Adipose tissue (tissue), 3 donors: Measurements from ENCODE around the gene EFHC2. TPM values are rescaled to one million over a fixed set of nuclear protein-coding genes. Genes with fewer than 3 reads are reported as not detected.
"Not testable (repeated sequence)": the region's sequence is repeated elsewhere in the genome, so short reads cannot be mapped to it uniquely, and the experiment has no call there.

Source experiments
- H3K27ac ChIP-seq: one replicate; pipeline ENCODE4 v1.5.1; 2013; ENCODE audit warnings: low read depth, low read length
- WGBS, 3 donors: extraction: QIAGEN DNeasy Blood & Tissue Kit; methylation state at CpG; one replicate each; pipeline ENCODE4 v1.1.7; 2013; 5-methylcytosine and 5-hydroxymethylcytosine counted together
- polyA plus RNA-seq, 3 donors: library from polyadenylated mRNA; stranded (reverse); fragments of 200-250 nt; gene quantifications; one replicate each; pipeline ENCODE4 v1.2.3, GENCODE V29; 2013
- donor health status: healthy with polysubstance abuse.
- donor health status: Bipolar disorder and iron deficiency.
- donor health status: healthy.

Gene EFHC2
- polyA plus RNA-seq, 3 donors = 0.15 to 0.67 (median 0.53) TPM

DNA sequence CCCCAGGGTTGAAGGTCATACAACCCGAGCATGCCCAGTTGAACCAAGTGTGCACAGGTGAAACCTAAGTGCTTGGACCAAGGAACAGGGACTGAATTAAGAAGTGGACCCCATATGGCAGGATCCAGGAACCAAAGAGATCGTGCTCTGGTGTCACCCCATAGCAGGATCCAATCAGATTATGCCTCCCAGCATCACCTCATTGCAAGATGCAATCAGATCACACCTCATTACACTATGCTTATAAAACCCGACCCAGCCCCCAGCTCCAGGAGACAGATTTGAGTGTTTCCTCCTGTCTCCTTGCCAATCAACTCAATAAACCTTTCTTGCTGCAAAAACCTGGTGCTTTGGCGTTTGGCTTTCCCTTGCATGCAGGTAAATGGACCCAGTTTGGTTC, 37.6 kb downstream of the EFHC2 start:
- WGBS, 3 donors = 85 to 86% (median 85%) methylated on average over 4 of the region's 4 CpGs
- H3K27ac ChIP-seq = no peak overlapping the region

DNA sequence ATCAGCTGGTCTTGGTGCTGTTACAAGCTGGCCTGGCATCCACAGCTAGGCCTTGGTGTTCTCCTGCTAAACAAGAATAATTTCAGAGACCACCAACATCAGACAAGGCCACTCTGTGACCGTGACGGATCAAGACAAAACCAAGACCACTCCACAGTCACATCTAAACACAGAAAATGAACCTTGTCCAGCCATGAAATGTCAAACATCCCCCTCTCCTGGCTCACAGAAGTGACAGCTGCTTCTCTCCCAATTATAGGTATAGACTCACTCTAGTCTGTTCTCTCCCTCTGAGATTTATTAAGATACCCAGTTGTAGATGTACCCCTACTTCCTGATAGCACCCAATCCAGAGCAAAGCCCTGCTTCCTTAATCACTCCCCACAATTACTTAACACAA, 40.4 kb downstream of the EFHC2 start:
- 95 to 97% (median 96%) methylated on average over 2 of the region's 2 CpGs for WGBS, 3 donors
- no peak overlapping the region for H3K27ac ChIP-seq

DNA sequence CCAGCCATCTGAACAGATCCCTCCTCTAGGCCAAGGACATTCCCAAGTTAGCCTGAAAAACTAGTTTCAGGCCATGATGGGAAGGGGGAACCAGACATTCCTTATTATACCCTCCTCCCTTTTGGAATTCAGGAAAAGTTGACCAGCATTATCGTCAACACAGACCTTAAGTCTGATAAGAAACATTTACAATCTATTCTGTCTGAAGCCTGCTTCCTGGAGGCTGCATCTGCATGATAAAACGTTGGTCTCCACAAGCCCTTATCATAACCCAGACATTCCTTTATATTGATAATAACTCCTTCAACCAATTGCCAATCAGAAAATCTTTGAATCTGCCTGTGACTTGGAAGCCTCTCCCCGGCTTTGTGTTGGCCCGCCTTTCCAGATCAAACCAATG, 44.3 kb downstream of the EFHC2 start:
- WGBS, 3 donors = 50 to 61% (median 60%) methylated on average over 4 of the region's 4 CpGs
- no peak overlapping the region for H3K27ac ChIP-seq

DNA sequence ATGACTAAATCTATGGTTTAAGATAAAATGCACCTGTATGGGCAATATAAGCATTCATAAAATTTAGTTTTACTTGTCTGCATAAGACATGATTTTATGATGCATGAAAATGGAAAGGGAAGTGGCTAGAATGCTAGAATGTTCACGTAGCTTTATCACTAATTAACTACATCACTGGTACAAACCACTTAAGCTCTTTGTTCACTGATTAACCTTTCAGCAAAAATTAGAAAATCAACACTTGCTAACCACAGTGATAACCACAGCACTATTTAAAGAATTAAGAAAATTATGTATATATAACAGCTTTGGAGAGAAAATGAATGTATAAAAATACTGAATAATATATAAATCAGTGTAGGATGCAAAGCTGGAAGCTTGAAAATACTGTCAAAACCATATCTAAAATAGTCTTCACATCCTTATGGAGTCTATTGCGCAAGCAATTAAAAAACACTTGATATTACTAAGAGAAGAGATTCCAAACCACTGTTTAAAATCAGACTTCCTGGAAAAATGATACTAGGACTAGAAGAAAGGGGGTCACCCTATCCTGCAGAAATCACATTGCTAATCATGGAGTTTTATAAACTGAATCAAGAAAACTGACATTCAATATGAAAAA, 51.9 kb downstream of the EFHC2 start:
- WGBS, 3 donors = 52 to 77% (median 77%) methylated on average over 2 of the region's 2 CpGs

DNA sequence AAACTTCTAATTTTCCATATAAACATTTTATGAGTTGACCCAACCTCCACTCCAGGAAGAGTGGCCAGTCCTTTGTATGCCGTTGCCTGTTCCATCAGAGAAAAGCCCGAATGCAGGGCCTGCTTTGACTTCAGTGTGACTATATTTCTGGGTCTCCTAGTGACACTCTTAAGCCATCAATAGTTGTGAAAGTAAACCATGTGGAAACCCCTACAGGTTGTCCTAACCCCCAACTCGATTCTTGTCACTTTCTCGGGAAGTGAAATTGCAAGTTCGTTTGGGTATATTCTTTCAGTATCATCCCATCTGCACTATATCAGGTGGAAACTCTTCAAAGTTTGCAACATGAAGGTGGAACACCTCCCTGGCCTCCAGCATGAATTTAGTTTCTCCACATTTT, 52.8 kb downstream of the EFHC2 start:
- WGBS, 3 donors = 85 to 92% (median 88%) methylated on average over 5 of the region's 5 CpGs
- H3K27ac ChIP-seq = no peak overlapping the region

More for the DNA sequence above, 51.9 kb downstream of the EFHC2 start:
- no peak overlapping the region for H3K27ac ChIP-seq

DNA sequence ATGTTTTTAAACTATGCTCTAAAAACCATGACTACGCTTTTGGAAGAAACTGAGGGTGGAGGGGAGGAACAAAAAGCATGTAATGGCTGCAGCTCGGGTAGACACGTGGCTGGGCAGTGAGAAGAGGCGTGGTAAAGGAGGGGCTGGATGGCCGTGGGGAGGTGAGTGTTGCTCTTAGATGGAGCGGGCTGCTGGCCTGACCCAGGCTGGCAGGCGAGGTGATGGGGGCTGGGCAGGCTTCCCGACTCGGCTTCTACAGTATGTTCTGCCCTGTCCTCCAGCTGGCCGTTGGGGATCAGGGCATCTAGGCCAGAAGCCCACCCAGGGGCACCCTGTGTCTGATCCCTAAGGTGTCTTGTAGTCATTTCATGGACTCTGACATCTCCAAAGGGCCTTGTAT, 60.7 kb downstream of the EFHC2 start:
- H3K27ac ChIP-seq = no peak overlapping the region
- 85 to 91% (median 88%) methylated on average over 7 to 10 of the region's 10 CpGs for WGBS, 3 donors

DNA sequence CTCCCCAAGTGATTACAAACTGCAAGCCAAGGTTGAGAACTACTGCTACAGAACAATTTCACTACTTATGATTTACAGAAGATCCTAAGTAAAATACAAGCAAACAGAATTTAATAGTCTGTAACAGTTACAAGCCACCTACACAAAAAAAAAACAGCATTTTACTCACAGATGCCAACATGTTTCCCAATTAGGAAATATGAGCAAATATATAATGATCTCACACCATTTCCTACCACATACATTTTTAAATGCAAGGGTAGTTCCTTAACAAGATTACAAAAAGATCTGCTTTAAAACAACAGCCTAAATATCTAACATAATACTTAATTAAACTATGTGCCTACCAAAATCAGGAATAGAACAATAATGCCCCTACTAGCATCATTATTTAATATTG, 63.4 kb downstream of the EFHC2 start:
- no peak overlapping the region for H3K27ac ChIP-seq

DNA sequence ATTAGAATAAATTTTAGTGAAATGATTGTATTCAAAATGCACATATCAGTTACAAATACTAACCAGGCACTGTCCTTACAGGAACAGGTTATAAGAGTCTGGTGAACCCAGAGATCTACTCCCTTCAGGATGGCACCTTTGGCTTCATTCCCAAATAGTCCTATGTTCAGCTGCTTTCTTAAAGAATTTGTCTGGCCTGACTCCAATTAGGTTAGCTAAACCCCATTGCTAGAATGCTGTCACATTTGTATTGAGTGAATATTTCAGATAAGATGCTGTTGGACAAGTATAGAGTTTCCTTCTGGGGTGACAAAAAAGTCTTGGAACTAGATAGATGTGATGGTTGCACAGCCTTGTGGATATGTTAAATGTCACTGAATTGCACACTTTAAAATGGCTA, 69.4 kb downstream of the EFHC2 start:
- H3K27ac ChIP-seq = no peak overlapping the region

DNA sequence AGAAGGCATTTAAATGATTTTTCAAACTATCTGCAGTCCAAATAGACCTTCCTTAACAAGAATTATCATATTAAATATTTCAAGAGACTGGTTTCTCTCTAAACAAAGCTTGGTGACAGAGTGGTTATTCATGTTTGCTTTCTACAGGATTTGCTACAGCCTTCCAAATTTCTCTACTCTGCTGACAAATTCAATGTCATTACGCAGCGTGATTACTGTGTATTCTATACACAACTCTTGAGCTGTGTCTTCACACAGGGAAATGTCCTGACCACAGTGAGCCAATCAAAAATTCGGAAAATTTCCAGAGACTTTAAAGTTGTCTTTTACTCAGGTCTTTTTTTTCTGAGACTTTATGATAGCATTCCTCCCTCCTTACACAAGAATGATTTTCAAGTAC, 75.6 kb downstream of the EFHC2 start:
- WGBS, 3 donors = 77 to 90% (median 83%) methylated on average over 3 of the region's 3 CpGs
- H3K27ac ChIP-seq = no peak overlapping the region

DNA sequence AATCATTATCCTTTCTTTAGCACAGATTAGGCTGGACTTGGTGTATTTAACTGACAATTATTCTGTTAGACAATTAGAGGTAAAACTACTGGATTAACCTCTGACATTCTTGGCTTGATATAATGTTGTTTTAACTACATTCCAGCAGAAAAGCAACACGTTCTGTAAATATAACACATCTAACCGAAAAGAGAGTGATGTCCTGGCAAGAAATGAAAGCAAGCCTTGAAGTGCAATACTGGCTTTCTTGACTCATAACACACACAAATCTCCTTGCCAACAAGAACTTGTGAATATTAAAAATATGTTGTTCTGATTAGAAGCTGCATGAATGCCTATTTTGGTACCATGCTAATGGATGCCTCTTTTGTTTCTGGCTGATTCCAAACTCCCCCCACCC, 76.4 kb downstream of the EFHC2 start:
- no peak overlapping the region for H3K27ac ChIP-seq
- WGBS, 3 donors = 25 to 63% (median 46%) methylated on average over 2 of the region's 2 CpGs

DNA sequence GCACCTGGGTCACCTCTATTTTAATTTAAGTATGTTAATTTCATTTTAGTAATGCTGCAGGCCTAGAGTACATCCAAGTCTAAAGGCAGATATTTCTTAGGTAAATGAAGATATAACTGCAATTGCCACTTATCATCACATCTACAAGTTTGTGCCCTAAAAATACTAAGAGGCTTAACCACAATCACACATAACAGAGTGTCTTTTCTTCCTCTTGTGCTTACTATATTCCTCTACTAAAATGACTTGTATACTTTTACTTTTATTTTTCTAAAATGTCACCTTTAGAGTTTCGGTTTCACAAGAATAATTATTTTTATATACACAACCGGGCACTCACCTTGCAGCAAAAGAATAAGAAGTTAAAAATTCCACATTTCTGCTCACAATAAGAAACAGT, 77.9 kb downstream of the EFHC2 start:
- 71 to 83% (median 82%) methylated on average over 2 of the region's 2 CpGs for WGBS, 3 donors
- H3K27ac ChIP-seq = no peak overlapping the region

DNA sequence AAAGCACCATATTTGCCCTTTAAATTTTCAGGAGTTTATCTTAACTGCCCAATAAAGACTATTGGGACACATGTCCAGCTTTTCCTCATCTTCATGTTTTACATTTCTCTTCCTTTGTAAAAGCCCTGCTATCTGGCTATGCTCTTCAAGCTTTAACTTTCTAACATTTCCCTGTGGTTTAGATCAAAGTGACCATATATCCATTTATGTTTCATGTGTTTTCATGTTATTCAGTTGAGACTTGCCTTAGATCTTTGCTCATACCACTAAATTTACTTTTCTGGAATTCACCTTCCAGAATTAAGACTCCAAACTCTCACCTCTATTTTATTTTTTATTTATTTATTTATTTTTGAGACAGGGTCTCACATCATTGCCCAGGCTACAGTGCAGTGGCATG, 78.5 kb downstream of the EFHC2 start:
- no peak overlapping the region for H3K27ac ChIP-seq

DNA sequence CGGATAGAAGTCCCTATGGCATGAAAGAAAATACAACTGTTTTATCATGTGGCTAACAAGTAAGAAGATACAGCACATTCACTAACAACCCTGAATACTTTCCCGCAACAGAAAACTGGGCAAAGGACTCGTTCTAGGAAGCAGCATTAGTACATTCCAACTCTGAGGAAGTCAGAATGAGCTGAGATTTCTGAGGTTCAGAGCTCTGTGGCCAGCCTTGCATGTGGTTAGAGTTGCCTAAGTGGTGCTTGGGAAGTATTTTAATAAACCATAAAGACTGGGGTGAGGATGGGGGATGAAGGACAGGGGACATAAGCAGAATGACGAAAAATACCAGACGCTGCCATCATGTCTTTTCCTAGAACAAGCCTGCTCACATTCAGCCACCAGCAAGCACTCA, 82.2 kb downstream of the EFHC2 start:
- H3K27ac ChIP-seq = no peak overlapping the region
- WGBS, 3 donors = 67 to 90% (median 78%) methylated on average over 5 of the region's 5 CpGs

DNA sequence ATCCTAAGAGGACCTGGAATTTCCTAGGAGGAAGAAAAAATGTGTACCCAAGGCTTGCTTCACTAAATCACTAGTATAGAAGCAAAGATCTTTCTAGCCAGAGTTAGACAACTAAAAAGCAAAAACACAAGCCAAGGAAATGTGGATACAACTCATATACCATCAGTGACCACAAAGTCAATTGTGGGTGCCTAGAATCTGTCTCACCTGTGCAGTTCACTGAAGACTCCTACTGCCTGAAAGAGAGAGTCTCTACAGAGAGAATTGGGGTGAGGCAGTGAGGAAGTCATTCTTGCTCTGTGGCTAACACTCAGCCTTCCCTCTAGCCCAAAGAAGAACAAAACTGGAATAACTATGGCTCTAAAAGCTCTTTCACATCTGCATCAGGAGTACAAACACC, 82.9 kb downstream of the EFHC2 start:
- H3K27ac ChIP-seq = no peak overlapping the region

DNA sequence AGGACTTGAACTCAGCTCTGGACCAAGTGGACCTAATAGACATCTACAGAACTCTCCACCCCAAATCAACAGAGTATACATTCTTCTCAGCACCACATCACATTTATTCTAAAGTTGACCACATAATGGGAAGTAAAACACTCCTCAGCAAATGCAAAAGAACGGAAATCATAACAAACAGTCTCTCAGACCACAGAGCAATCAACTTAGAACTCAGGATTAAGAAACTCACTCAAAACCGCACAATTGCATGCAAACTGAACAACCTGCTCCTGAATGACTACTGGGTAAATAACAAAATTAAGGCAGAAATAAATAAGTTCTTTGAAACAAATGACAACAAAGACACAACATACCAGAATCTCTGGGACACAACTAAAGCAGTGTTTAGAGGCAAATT, 87.7 kb downstream of the EFHC2 start:
- H3K27ac ChIP-seq = not testable (repeated sequence)
- 69 to 88% (median 69%) methylated on average over 2 of the region's 2 CpGs for WGBS, 3 donors

DNA sequence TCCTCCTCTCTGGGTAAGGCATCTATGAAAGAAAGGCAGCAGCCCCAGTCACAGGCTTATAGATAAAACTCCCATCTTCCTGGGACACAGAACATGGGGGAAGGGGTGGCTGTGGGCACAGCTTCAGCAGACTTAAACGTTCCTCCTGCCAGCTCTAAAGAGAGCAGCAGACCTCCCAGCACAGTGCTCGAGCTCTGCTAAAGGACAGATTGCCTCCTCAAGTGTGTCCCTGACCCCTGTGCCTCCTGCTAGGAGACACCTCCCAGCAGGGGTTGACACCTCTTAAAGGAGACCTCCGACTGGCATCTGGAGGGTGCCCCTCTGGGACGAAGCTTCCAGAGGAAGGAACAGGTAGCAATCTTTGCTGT, 89.9 kb downstream of the EFHC2 start:
- WGBS, 3 donors = 29 to 43% (median 35%) methylated on average over 4 of the region's 4 CpGs
- H3K27ac ChIP-seq = no peak overlapping the region

DNA sequence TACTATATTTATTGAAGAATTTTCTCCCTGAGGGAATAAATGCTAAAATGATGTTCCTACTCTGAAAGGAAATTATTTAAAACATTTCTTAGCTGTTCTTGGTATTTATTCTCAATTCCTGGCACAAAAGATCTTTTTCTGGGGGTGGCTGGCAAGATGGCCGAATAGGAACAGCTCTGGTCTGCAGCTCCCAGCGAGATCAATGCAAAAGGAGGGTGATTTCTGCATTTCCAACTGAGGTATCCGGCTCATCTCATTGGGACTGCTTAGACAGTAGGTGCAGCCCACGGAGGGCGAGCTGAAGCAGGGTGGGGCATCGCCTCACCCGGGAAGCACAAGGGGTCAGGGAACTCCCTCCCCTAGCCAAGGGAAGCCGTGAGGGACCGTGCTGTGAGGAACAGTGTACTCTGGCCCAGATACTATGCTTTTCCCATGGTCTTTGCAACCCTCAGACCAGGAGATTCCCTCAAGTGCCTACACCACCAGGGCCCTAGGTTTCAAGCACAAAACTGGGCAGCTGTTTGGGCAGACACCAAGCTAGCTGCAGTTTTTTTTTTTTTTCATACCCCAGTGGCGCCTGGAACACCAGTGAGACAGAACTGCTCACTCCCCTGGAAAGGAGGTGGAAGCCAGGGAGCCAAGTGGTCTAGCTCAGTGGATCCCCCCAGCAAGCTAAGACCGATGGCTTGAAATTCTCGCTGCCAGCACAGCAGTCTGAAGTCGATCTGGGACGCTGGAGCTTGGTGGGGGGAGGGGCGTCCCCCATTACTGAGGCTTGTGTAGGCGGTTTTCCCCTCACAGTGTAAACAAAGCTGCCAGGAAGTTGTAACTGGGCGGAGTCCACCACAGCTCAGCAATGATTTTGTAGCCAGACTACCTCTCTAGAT, 90.5 kb downstream of the EFHC2 start:
- H3K27ac ChIP-seq = not testable (repeated sequence)
- WGBS, 3 donors = 23 to 47% (median 29%) methylated on average over 16 to 17 of the region's 17 CpGs

DNA sequence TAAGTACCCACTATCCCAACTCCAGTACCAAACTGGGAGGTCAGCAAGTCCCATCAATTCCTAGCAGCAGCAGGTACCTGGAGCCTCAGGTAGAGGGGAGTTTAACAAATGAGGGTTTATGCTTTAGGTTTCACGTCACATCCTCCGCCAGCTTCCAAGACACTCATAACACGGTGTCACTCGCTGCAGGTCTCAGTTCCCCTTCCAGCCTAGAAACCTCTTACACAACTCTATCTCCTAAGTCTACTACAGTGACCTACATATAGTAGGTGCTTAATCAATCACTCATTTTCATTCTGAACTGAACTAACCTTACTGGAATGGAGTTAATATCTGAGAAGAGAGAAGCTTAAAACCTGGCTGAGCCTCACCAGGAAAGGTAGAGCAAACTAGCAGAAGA, 96.0 kb downstream of the EFHC2 start:
- WGBS, 3 donors = 74 to 94% (median 84%) methylated on average over 4 of the region's 4 CpGs

DNA sequence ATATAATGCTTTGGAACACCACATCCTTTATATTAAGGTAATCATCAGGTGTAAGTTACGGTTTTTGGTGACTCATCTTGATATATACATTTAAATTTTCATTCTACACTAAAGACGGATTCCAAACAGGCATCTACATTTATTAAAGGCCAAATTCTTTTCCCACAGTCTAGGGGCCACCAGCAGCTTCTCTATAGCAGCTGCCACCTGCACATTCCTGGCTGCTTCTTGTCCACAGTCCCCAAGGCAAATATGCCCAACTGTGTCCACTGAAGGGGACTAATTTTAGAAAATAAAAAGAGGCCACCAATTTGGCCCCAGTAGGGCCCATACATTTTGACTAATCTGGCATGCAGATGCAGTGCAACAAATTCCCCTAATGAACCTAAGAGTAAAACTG, 96.6 kb downstream of the EFHC2 start:
- no peak overlapping the region for H3K27ac ChIP-seq
- WGBS, 3 donors = 73 to 88% (median 84%) methylated on average over 2 of the region's 2 CpGs

More for the DNA sequence above, 96.0 kb downstream of the EFHC2 start:
- no peak overlapping the region for H3K27ac ChIP-seq

DNA sequence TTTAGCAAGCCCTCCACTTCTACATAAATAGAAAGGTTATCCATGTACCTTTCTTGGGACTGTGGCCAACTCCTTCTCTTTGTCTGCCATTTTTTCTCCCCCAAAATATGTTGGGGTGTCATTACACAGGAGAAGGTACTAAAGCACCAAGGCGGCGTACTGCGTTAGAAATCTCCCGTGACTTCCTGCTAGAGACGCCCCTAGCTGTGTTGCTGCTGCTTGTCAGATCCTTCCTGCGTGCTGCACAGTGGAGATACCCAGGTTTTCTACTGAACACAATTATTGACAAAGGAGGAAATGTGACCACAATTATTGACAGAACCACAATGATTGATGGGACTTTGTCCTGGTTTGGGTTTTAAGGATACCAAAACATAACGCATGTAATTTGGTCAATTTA, 97.7 kb downstream of the EFHC2 start:
- H3K27ac ChIP-seq = no peak overlapping the region
- 58 to 80% (median 70%) methylated on average over 7 of the region's 7 CpGs for WGBS, 3 donors
